Activated T-cell treated with anti-CD3 and anti-CD28 coated beads for 4 hours (primary cell): ENCODE results near the gene IFNA1.
"Not testable (repeated sequence)": the region's sequence is repeated elsewhere in the genome, so short reads cannot be mapped to it uniquely, and the experiment has no call there.

Experiments used
- DNase-seq: peaks from one replicate; pipeline ENCODE4 v3.0.0-alpha.2; 2020

The IFNA1 gene

DNA sequence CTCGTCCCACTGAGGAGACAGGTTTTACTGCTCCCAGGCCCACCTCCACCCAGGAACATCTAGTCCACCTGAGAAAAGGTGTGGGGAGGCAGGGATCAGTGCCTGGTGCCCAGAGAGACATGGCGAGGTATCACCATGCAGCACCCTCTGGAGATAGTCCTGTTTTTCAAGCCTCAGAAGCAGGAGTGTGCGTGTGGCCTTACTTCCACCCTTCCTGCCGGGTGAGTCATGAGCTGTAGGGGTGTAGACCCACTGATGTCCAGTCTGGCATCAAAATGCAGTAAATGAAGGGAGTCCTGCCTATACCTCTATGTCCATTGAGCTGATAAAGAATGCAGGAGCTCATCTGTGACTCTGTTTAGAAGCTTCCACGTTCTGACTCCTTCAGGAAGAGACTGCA lies 9.1 kb downstream of the IFNA1 start:
- not testable (repeated sequence) for DNase-seq

DNA sequence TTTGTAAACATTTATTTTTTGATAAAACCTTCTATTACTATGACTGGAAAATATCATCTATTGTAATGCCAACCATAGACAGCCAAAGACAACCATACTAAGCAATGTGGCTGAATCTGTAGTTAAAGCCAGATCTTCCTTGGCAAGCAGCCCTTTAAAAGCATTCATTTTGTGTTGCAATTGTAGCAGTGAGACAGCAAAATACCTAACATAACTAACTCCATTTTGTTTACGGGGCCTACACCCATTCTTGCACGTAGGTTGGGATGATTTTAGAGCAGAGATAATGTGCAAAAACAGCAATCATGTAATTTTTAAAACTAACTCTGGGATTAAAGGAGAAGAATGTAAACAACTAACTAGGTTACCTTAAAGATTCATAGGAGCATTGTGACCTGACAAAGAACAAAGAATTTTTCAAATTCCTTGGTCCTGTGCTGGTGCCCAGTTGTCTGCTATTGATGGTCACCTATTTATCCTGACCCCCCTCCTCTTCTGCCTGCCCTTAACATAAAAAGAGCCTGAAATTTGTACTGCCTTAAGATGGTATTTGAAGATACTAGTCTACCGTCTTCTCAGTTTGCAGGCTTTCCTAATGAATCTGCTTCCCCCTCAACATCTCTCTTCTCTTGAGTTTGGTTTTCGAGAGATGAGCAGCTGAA lies 10.6 kb downstream of the IFNA1 start:
- no peak for DNase-seq

DNA sequence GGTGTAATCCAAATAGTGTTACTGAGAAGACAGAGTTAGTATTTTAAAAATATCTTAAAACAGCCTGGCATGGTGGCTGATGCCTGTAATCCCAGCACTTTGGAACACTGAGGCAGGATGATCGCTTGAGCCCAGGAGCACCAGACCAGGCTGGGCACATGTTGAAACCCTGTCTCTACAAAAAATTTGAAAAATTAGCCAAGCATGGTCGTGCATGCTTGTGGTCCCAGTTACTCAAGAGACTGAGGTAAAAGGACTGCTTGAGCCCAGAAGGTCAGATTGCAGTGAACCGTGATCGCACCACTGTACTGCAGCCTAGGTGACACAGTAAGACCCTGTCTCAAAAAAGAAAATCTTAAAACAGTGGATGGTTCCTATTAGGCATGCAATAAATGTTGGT lies 12.4 kb downstream of the IFNA1 start:
- no peak for DNase-seq

DNA sequence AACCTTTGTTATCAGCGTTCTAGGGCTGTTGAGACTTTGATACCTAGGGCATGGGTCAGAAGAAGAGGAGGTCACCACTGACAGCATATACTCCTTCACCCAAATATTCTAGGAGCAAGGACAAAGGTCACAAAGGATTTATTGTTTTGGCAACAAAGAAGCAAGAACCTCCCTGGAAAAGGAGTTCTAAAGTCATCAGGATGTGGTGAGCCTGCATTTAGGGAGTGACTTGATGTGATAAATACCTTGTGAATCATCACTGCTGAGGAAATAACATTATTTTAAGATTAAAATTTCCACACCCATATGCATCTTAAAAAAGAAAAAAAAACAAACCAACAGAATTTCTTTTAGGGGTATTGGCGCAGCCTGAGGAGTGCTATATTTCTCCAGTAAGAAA lies 13.9 kb downstream of the IFNA1 start:
- DNase-seq: no peak

DNA sequence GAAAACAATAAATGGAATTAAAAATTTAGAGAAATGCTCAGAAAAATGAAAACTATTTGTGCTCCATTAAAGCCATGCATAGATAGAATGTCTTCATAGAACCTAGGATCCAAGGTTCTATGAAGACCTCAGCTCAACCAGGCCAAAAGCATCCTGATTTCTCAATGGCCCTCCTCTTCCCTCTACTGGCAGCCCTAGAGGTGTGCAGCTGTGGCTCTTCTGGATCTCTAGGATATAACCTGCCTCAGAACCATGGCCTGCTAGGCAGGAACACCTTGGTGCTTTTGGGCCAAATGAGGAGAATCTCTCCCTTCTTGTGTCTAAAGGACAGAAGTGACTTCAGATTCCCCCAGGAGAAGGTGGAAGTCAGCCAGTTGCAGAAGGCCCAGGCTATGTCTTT lies 15.1 kb downstream of the IFNA1 start:
- DNase-seq: no peak

DNA sequence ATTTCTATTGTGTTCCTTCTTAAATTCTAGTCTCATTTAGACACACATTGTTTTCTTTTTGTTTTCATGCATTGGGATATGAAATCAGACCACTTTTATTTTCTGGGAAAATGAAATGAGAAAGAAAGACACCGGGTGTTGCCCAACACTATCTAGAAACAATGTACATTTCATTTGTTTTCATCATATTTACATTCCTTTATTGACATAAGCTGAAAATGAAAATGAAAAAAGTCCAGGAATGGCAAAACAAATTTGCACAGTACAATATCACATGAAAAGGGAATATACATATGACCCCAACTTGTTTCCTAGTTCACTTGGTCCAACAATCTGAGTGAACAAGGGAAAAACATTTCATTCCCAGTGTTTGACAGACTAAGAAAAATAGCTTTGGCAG lies 21.1 kb downstream of the IFNA1 start:
- no peak for DNase-seq

DNA sequence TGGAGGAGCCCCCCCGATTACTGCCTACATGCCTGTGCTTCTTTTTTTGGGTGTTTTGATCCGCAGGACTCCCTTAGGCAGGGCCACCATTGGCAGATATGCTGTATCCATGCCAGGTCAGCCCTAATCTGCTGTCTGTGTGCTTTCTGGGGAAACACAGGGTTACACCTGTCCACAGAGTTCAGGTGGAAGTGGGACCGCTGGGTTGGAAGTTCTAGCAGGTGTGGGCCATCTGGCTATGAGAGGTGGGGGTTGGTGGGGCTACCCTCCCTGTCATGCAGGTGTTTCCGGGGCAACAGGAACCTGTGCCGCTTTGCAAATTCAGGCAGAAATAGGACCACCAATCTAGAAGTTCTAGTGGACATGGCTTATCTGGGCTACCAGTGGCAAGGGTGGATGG lies 24.9 kb downstream of the IFNA1 start:
- no peak for DNase-seq

DNA sequence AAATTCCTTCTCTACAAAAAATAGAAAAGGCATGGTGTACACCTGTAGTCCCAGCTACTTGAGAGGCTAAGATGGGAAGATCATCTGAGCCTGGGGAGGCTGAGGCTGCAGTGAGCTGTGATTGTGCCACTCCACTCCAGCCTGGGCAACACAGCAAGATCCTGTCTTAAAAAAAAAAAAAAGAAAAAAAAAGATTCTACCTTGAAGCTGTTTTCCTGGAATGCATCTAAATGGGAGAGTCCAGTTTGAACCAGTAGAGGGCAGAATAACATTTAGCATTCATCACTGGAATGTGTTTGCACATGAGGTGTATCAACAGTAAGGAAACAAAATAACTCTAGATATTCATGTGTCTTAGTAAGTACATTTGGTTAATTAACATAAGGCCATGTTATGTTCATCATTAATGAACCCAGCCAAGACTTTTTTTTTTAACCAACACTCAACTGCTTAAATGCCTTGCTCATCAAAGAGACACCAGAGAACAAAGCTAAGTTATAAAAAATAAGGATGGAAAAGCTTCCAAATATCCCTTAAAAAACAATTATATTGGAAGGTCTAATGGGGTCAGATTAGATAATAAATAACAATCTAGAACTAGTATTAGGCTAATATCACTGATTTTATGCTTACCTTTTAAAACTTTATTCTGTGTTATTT lies 25.8 kb downstream of the IFNA1 start:
- no peak for DNase-seq

DNA sequence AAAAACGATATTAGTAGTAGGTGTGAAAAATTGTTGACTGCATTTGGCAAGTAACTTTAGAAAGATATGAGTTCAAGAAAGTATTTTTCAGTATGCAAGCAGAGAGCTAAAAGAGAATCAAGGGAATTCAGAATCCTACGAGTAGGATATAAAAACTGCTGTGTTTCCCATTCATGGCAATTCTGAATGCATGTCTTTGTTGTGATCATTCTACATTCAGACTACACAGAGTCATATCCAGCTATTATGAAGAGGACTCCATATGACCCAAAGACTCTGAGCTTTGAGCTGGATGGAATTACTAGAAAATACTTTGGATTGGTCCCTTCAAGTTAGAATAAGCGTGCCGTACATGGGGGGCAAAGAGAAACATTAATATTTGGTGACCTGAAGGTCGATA lies 29.9 kb downstream of the IFNA1 start:
- no peak for DNase-seq

DNA sequence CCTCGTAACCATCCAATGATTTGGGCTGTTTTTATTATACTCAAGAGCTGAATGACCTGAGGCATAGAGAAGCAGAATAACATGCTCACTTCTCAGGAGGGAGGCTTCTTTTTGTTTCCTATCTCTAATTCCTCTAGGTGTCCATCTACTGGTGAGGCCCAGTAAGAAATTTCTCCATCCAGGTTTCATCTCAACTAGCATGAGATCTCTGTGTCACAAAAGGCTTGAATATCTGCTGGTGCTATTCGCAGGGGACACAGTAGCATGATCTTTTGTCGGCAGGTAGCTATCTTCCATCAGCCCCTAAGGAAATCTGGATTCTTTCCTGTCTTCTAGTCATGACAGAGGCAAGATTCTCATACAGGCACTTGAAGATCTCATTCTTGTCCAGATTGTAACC lies 33.0 kb downstream of the IFNA1 start:
- no peak for DNase-seq

DNA sequence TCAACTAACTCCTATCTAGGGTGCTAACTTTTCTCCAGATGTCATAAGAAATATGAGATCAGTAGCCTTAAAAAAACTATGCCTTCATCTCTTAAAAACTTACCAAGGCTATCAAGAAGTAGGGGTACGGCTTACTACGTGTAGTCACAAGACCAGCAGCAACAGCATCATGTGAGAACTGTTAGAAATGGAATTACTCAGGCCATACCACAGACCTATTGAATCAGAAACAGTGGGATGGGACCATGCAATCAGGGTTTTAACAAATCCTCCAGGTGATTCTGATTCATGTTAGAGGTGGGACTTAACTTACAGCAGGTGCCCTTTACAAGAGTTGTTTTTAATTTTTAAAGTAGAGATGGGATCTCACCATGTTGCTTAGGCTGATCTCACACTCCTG lies 37.2 kb downstream of the IFNA1 start:
- DNase-seq: no peak

DNA sequence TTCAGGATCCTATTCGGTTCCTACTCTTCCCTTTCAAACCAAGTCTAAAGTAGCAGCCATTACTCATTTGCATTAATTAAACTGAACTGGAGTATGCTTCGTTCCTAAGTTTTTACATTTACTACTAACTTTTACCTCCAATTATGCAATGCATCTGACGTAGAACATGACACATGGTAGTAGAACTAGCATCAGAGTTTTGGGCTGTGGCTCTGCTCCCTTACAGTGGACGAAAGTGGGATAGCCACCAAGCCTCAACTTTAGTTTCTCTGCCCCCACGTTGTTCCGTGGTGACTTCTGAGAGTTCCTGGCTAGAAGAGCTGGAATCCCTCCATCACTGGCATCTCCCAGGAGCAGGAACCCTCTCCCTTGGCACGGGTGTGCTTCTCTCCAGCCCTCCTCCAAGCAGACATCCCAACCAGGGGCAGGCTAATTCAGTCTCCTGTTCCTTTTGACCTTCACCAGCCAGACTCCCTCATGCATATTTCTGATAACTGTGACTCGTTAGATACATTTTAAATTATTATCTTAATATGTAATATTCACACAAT lies 39.0 kb downstream of the IFNA1 start:
- DNase-seq: no peak

DNA sequence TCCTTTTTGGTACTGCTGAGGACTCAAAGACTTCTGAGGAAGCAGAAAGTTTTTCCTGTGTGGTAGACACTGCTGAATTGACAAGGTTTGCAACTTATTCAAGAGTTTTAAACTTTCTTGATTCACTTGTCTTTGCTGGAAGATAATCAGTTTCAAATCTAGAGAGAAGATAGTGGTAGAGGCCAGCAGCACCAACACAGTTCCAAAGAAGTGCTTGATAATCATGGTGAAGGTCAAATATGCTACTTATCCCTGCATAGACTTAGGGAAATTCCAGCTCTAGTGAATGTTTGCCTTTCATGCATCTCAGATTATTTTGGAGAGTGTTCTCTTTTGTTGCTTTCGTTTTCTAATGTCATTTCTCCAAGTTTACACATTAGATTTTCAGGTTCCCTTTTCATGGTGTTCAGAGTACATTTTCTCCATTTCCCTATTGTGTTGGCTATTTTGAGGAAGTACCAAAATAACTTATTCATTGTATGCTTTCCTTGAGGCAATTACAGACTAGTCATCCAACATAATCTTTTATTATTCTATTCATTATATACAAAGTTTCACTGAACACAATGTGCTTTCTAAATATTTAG lies 41.3 kb downstream of the IFNA1 start:
- no peak for DNase-seq

DNA sequence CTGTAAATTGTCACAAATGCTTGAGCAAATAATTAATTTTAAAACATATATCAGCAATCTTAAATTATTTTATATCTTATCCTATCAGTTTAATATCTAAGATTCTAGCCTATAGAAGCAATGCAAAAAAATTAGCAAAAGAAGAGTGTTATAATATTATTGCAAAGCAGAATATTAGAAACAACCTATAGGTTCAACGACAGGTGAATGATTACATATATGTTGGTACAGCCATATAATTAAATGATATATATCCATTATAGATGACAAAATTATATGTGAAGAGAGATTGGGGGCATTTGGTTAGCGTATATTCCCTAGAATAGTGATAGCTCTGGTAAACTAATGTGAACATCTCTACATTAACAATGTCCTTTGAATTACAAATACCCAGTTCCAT lies 42.0 kb downstream of the IFNA1 start, which contains the start of gene IFNE:
Gene IFNE, minus strand, starts transcription at position 101 of the 400 bp plus-strand sequence. CDS start 619 bp downstream, outside the sequence.
- no peak for DNase-seq
